ENCODE results near the gene RNF213. TPM values are rescaled to one million over a fixed set of nuclear protein-coding genes. Genes with fewer than 3 reads are reported as not detected.

Gene RNF213
- total and polyA plus RNA-seq, 4 donors = 67.0 to 198 (median 106) TPM

- Histone ChIP-seq H3K9me3 (ENCODE audit: control insufficient read depth in 4 of 4, insufficient read depth in 3 of 4, low read length in 3 of 4) (no peaks in the 10 kb centered on the region), H3K36me3 (ENCODE audit: control insufficient read depth in 4 of 4, insufficient read depth in 4 of 4, low read length in 4 of 4) (peaks cover 0 to 19% (median 0%) of the 10 kb centered on the region in 4 donors), H3K4me3 (peak overlapping the region; percentile 77), H3K27ac (ENCODE audit: low read depth in 1 of 2, low read length in 1 of 2) (no peak overlapping the region), H3K9ac (ENCODE audit: insufficient read depth in 1 of 2, low read length in 2 of 2) (peak overlapping the region; percentile 70 to 84), H3K27me3 (ENCODE audit: control insufficient read depth in 3 of 3, insufficient read depth in 3 of 3, low read length in 2 of 3) (no peaks in the 10 kb centered on the region), H3K4me1 (ENCODE audit: control insufficient read depth in 5 of 5, insufficient read depth in 5 of 5, low read length in 5 of 5) (peaks cover 0 to 17% (median 11%) of the 10 kb centered on the region in 5 donors)
- ATAC-seq (ENCODE audit: insufficient read depth, low FRiP score) = no peak
- TF ChIP-seq CTCF (IDR thresholded peaks at IDR 0.05; ENCODE audit: control extremely low read depth, extremely low read depth) = no peak
- DNase-seq = no peak
- 38 to 44% methylated on average over 25 to 26 of the region's 26 CpGs for WGBS, 2 donors
Measured at GRCh38 chr17:80413771-80414507, 153.3 kb downstream of the RNF213 start.

GRCh38 chr17:80414508-80414802 is 153.8 kb downstream of the RNF213 start:
- Histone ChIP-seq H3K4me3 (peak overlapping the region; percentile 77), H3K27ac (ENCODE audit: low read depth in 1 of 2, low read length in 1 of 2) (peak overlapping the region; percentile 89 to 92), H3K9ac (ENCODE audit: insufficient read depth in 1 of 2, low read length in 2 of 2) (peak overlapping the region; percentile 70 to 84), H3K4me1 (ENCODE audit: control insufficient read depth in 5 of 5, insufficient read depth in 5 of 5, low read length in 5 of 5) (peaks cover 0 to 17% (median 11%) of the 10 kb centered on the region in 5 donors), H3K36me3 (ENCODE audit: control insufficient read depth in 4 of 4, insufficient read depth in 4 of 4, low read length in 4 of 4) (peaks cover 0 to 20% (median 2%) of the 10 kb centered on the region in 4 donors), H3K9me3 (ENCODE audit: control insufficient read depth in 4 of 4, insufficient read depth in 3 of 4, low read length in 3 of 4) (no peaks in the 10 kb centered on the region), H3K27me3 (ENCODE audit: control insufficient read depth in 3 of 3, insufficient read depth in 3 of 3, low read length in 2 of 3) (no peaks in the 10 kb centered on the region)
- 2% methylated on average over 15 of the region's 15 CpGs for WGBS, 2 donors
- no peak for TF ChIP-seq CTCF (IDR thresholded peaks at IDR 0.05; ENCODE audit: control extremely low read depth, extremely low read depth)
- ATAC-seq (ENCODE audit: insufficient read depth, low FRiP score) (no peak), DNase-seq (peak in 2 of 3 donors; percentile 24 to 45)

- peaks cover 0 to 17% (median 11%) of the 10 kb centered on the region in 5 donors for H3K4me1 ChIP-seq (ENCODE audit: control insufficient read depth in 5 of 5, insufficient read depth in 5 of 5, low read length in 5 of 5)
- TF ChIP-seq CTCF (IDR thresholded peaks at IDR 0.05; ENCODE audit: control extremely low read depth, extremely low read depth) = no peak
- H3K36me3 ChIP-seq (ENCODE audit: control insufficient read depth in 4 of 4, insufficient read depth in 4 of 4, low read length in 4 of 4) = peaks cover 0 to 26% (median 2%) of the 10 kb centered on the region in 4 donors
- DNase-seq = peak; percentile 95 to 98 (median 97)
- WGBS, 2 donors = 0% methylated on average over 90 to 97 of the region's 97 CpGs
- H3K27me3 ChIP-seq (ENCODE audit: control insufficient read depth in 3 of 3, insufficient read depth in 3 of 3, low read length in 2 of 3) = no peaks in the 10 kb centered on the region
- no peaks in the 10 kb centered on the region for H3K9me3 ChIP-seq (ENCODE audit: control insufficient read depth in 4 of 4, insufficient read depth in 3 of 4, low read length in 3 of 4)
- H3K27ac ChIP-seq (ENCODE audit: low read depth in 1 of 2, low read length in 1 of 2) = peak within 1 kb of the TSS; percentile 89 to 92
- H3K4me3 ChIP-seq = peak within 1 kb of the TSS; percentile 77
- ATAC-seq (ENCODE audit: insufficient read depth, low FRiP score) = peak; percentile 94
- H3K9ac ChIP-seq (ENCODE audit: insufficient read depth in 1 of 2, low read length in 2 of 2) = peak within 1 kb of the TSS; percentile 79 to 84
Measured at GRCh38 chr17:80414803-80415625, 154.4 kb downstream of the RNF213 start, which contains the start of gene ENDOV. TSS of gene ENDOV (plus strand) at chr17:80415167. CDS start at chr17:80415195, 28 bp downstream.

Data from lung (tissue), 12 donors.